ENCODE measurements around the gene LINGO3. TPM values are rescaled to one million over a fixed set of nuclear protein-coding genes. Genes with fewer than 3 reads are reported as not detected.
A peak's percentile ranks its signal among the peaks of the same experiment; 100 is the strongest.

LINGO3 gene
- polyA plus RNA-seq, 2 donors, result 0.02 TPM; not detected in 1

GRCh38 chr19:2334426-2334825 lies 26.5 kb upstream of the LINGO3 start:
- peaks cover 0 to 16% of the 10 kb centered on the region in 2 donors for H3K36me3 ChIP-seq (ENCODE audit: control insufficient read depth in 2 of 2, insufficient read depth in 2 of 2, low read length in 1 of 2)
- no peak overlapping the region for H3K4me3 ChIP-seq (ENCODE audit: low read depth in 1 of 2, low read length in 2 of 2)
- H3K27me3 ChIP-seq (ENCODE audit: control insufficient read depth in 1 of 2, insufficient read depth in 2 of 2, low read length in 2 of 2), result no peaks in the 10 kb centered on the region
- H3K9me3 ChIP-seq (ENCODE audit: control insufficient read depth in 2 of 2, insufficient read depth in 1 of 2, low read depth in 1 of 2, low read length in 1 of 2), result peaks cover 0 to 2% of the 10 kb centered on the region in 2 donors
- H3K4me1 ChIP-seq (ENCODE audit: control insufficient read depth in 2 of 2, insufficient read depth in 2 of 2, low read length in 1 of 2), result peaks cover 0 to 18% of the 10 kb centered on the region in 2 donors
- no peak overlapping the region for H3K27ac ChIP-seq (ENCODE audit: low read depth in 2 of 2, low read length in 1 of 2)
- WGBS, 2 donors, result 89 to 95% methylated on average over 27 of the region's 27 CpGs

GRCh38 chr19:2333807-2334211 lies 25.9 kb upstream of the LINGO3 start:
- H3K4me3 ChIP-seq (ENCODE audit: low read depth in 1 of 2, low read length in 2 of 2), result no peak overlapping the region
- H3K27ac ChIP-seq (ENCODE audit: low read depth in 2 of 2, low read length in 1 of 2), result no peak overlapping the region
- H3K36me3 ChIP-seq (ENCODE audit: control insufficient read depth in 2 of 2, insufficient read depth in 2 of 2, low read length in 1 of 2), result peaks cover 0 to 13% of the 10 kb centered on the region in 2 donors
- H3K9me3 ChIP-seq (ENCODE audit: control insufficient read depth in 2 of 2, insufficient read depth in 1 of 2, low read depth in 1 of 2, low read length in 1 of 2), result peaks cover 0 to 2% of the 10 kb centered on the region in 2 donors
- WGBS, 2 donors, result 60 to 75% methylated on average over 11 of the region's 11 CpGs
- H3K4me1 ChIP-seq (ENCODE audit: control insufficient read depth in 2 of 2, insufficient read depth in 2 of 2, low read length in 1 of 2), result peaks cover 0 to 19% of the 10 kb centered on the region in 2 donors
- no peaks in the 10 kb centered on the region for H3K27me3 ChIP-seq (ENCODE audit: control insufficient read depth in 1 of 2, insufficient read depth in 2 of 2, low read length in 2 of 2)

- Histone ChIP-seq H3K36me3 (ENCODE audit: control insufficient read depth in 2 of 2, insufficient read depth in 2 of 2, low read length in 1 of 2) (peaks cover 0 to 10% of the 10 kb centered on the region in 2 donors), H3K27ac (ENCODE audit: low read depth in 2 of 2, low read length in 1 of 2) (no peak overlapping the region), H3K4me1 (ENCODE audit: control insufficient read depth in 2 of 2, insufficient read depth in 2 of 2, low read length in 1 of 2) (peaks cover 0 to 19% of the 10 kb centered on the region in 2 donors), H3K27me3 (ENCODE audit: control insufficient read depth in 1 of 2, insufficient read depth in 2 of 2, low read length in 2 of 2) (no peaks in the 10 kb centered on the region), H3K9me3 (ENCODE audit: control insufficient read depth in 2 of 2, insufficient read depth in 1 of 2, low read depth in 1 of 2, low read length in 1 of 2) (peaks cover 0 to 2% of the 10 kb centered on the region in 2 donors), H3K4me3 (ENCODE audit: low read depth in 1 of 2, low read length in 2 of 2) (no peak overlapping the region)
- WGBS, 2 donors, result 54 to 73% methylated on average over 22 to 27 of the region's 27 CpGs
Measured at GRCh38 chr19:2333027-2333806, 25.3 kb upstream of the LINGO3 start.

GRCh38 chr19:2332341-2333026 lies 24.5 kb upstream of the LINGO3 start:
- WGBS, 2 donors, result 48 to 57% methylated on average over 16 to 17 of the region's 17 CpGs
- Histone ChIP-seq H3K4me1 (ENCODE audit: control insufficient read depth in 2 of 2, insufficient read depth in 2 of 2, low read length in 1 of 2) (peaks cover 0 to 20% of the 10 kb centered on the region in 2 donors), H3K9me3 (ENCODE audit: control insufficient read depth in 2 of 2, insufficient read depth in 1 of 2, low read depth in 1 of 2, low read length in 1 of 2) (peaks cover 0 to 2% of the 10 kb centered on the region in 2 donors), H3K27ac (ENCODE audit: low read depth in 2 of 2, low read length in 1 of 2) (no peak overlapping the region), H3K4me3 (ENCODE audit: low read depth in 1 of 2, low read length in 2 of 2) (no peak overlapping the region), H3K27me3 (ENCODE audit: control insufficient read depth in 1 of 2, insufficient read depth in 2 of 2, low read length in 2 of 2) (no peaks in the 10 kb centered on the region), H3K36me3 (ENCODE audit: control insufficient read depth in 2 of 2, insufficient read depth in 2 of 2, low read length in 1 of 2) (peaks cover 0 to 10% of the 10 kb centered on the region in 2 donors)

GRCh38 chr19:2331601-2332246 lies 23.8 kb upstream of the LINGO3 start:
- no peaks in the 10 kb centered on the region for H3K27me3 ChIP-seq (ENCODE audit: control insufficient read depth in 1 of 2, insufficient read depth in 2 of 2, low read length in 2 of 2)
- peaks cover 0 to 22% of the 10 kb centered on the region in 2 donors for H3K4me1 ChIP-seq (ENCODE audit: control insufficient read depth in 2 of 2, insufficient read depth in 2 of 2, low read length in 1 of 2)
- H3K9me3 ChIP-seq (ENCODE audit: control insufficient read depth in 2 of 2, insufficient read depth in 1 of 2, low read depth in 1 of 2, low read length in 1 of 2), result peaks cover 0 to 2% of the 10 kb centered on the region in 2 donors
- no peak overlapping the region for H3K4me3 ChIP-seq (ENCODE audit: low read depth in 1 of 2, low read length in 2 of 2)
- no peak overlapping the region for H3K27ac ChIP-seq (ENCODE audit: low read depth in 2 of 2, low read length in 1 of 2)
- 70 to 74% methylated on average over 12 of the region's 12 CpGs for WGBS, 2 donors
- H3K36me3 ChIP-seq (ENCODE audit: control insufficient read depth in 2 of 2, insufficient read depth in 2 of 2, low read length in 1 of 2), result peaks cover 0 to 10% of the 10 kb centered on the region in 2 donors

- H3K4me3 ChIP-seq (ENCODE audit: low read depth in 1 of 2, low read length in 2 of 2), result no peak overlapping the region
- H3K27ac ChIP-seq (ENCODE audit: low read depth in 2 of 2, low read length in 1 of 2), result no peak overlapping the region
- no peaks in the 10 kb centered on the region for H3K9me3 ChIP-seq (ENCODE audit: control insufficient read depth in 2 of 2, insufficient read depth in 1 of 2, low read depth in 1 of 2, low read length in 1 of 2)
- WGBS, 2 donors, result 64 to 75% methylated on average over 20 of the region's 20 CpGs
- peaks cover 0 to 20% of the 10 kb centered on the region in 2 donors for H3K4me1 ChIP-seq (ENCODE audit: control insufficient read depth in 2 of 2, insufficient read depth in 2 of 2, low read length in 1 of 2)
- H3K36me3 ChIP-seq (ENCODE audit: control insufficient read depth in 2 of 2, insufficient read depth in 2 of 2, low read length in 1 of 2), result peaks cover 0 to 6% of the 10 kb centered on the region in 2 donors
- no peaks in the 10 kb centered on the region for H3K27me3 ChIP-seq (ENCODE audit: control insufficient read depth in 1 of 2, insufficient read depth in 2 of 2, low read length in 2 of 2)
Measured at GRCh38 chr19:2330632-2331284, 22.8 kb upstream of the LINGO3 start.

- H3K4me1 ChIP-seq (ENCODE audit: control insufficient read depth in 2 of 2, insufficient read depth in 2 of 2, low read length in 1 of 2), result peaks cover 0 to 20% of the 10 kb centered on the region in 2 donors
- H3K27ac ChIP-seq (ENCODE audit: low read depth in 2 of 2, low read length in 1 of 2), result no peak overlapping the region
- no peak overlapping the region for H3K4me3 ChIP-seq (ENCODE audit: low read depth in 1 of 2, low read length in 2 of 2)
Measured at GRCh38 chr19:2330255-2330631, 22.3 kb upstream of the LINGO3 start.

GRCh38 chr19:2329501-2329916 lies 21.6 kb upstream of the LINGO3 start:
- Histone ChIP-seq H3K4me1 (ENCODE audit: control insufficient read depth in 2 of 2, insufficient read depth in 2 of 2, low read length in 1 of 2) (peaks cover 0 to 20% of the 10 kb centered on the region in 2 donors), H3K27ac (ENCODE audit: low read depth in 2 of 2, low read length in 1 of 2) (no peak overlapping the region)

More at GRCh38 chr19:2330255-2330631, 22.3 kb upstream of the LINGO3 start:
- H3K9me3 ChIP-seq (ENCODE audit: control insufficient read depth in 2 of 2, insufficient read depth in 1 of 2, low read depth in 1 of 2, low read length in 1 of 2), result no peaks in the 10 kb centered on the region
- 71 to 72% methylated on average over 10 of the region's 10 CpGs for WGBS, 2 donors
- H3K36me3 ChIP-seq (ENCODE audit: control insufficient read depth in 2 of 2, insufficient read depth in 2 of 2, low read length in 1 of 2), result peaks cover 0 to 10% of the 10 kb centered on the region in 2 donors
- no peaks in the 10 kb centered on the region for H3K27me3 ChIP-seq (ENCODE audit: control insufficient read depth in 1 of 2, insufficient read depth in 2 of 2, low read length in 2 of 2)

GRCh38 chr19:2329149-2329478 lies 21.2 kb upstream of the LINGO3 start:
- Histone ChIP-seq H3K27me3 (ENCODE audit: control insufficient read depth in 1 of 2, insufficient read depth in 2 of 2, low read length in 2 of 2) (no peaks in the 10 kb centered on the region), H3K9me3 (ENCODE audit: control insufficient read depth in 2 of 2, insufficient read depth in 1 of 2, low read depth in 1 of 2, low read length in 1 of 2) (no peaks in the 10 kb centered on the region), H3K36me3 (ENCODE audit: control insufficient read depth in 2 of 2, insufficient read depth in 2 of 2, low read length in 1 of 2) (peaks cover 0 to 3% of the 10 kb centered on the region in 2 donors), H3K4me3 (ENCODE audit: low read depth in 1 of 2, low read length in 2 of 2) (peak overlapping the region; percentile 77 to 96), H3K27ac (ENCODE audit: low read depth in 2 of 2, low read length in 1 of 2) (no peak overlapping the region), H3K4me1 (ENCODE audit: control insufficient read depth in 2 of 2, insufficient read depth in 2 of 2, low read length in 1 of 2) (peaks cover 0 to 20% of the 10 kb centered on the region in 2 donors)
- 4% methylated on average over 16 of the region's 16 CpGs for WGBS, 2 donors

More at GRCh38 chr19:2329501-2329916, 21.6 kb upstream of the LINGO3 start:
- H3K36me3 ChIP-seq (ENCODE audit: control insufficient read depth in 2 of 2, insufficient read depth in 2 of 2, low read length in 1 of 2), result peaks cover 0 to 7% of the 10 kb centered on the region in 2 donors
- H3K9me3 ChIP-seq (ENCODE audit: control insufficient read depth in 2 of 2, insufficient read depth in 1 of 2, low read depth in 1 of 2, low read length in 1 of 2), result no peaks in the 10 kb centered on the region
- 56 to 59% methylated on average over 13 of the region's 13 CpGs for WGBS, 2 donors
- peak overlapping the region in 1 of 2 donors; percentile 77 for H3K4me3 ChIP-seq (ENCODE audit: low read depth in 1 of 2, low read length in 2 of 2)
- H3K27me3 ChIP-seq (ENCODE audit: control insufficient read depth in 1 of 2, insufficient read depth in 2 of 2, low read length in 2 of 2), result no peaks in the 10 kb centered on the region

Measured in esophagus (tissue), 2 donors.